Right atrium auricular region (tissue), 2 donors: ENCODE results near the gene VPS11. TPM values are rescaled to one million over a fixed set of nuclear protein-coding genes. Genes with fewer than 3 reads are reported as not detected.
A peak's percentile ranks its signal among the peaks of the same experiment; 100 is the strongest.
"Not testable (repeated sequence)": the region's sequence is repeated elsewhere in the genome, so short reads cannot be mapped to it uniquely, and the experiment has no call there.

Experiments used
- DNase-seq: peaks from one replicate; pipeline ENCODE4 v3.0.0-alpha.2; 2019; ENCODE audit warnings: low spot score
- H3K27ac ChIP-seq, 2 donors: fragments of 200-600 bp; sonication (generic); 1 replicate in 1 of 2; 2 replicates in 1 of 2; pipeline ENCODE4 v1.5.1; 2016 to 2019
- H3K27me3 ChIP-seq, 2 donors: fragments of 200-600 bp; sonication (generic); one replicate each; pipeline versions ENCODE4 v1.5.1 to v1.6.0; 2017 to 2019
- H3K36me3 ChIP-seq: fragments of 200-600 bp; sonication (generic); one replicate; pipeline ENCODE4 v1.5.1; 2016
- H3K4me1 ChIP-seq, 2 donors: fragments of 200-600 bp; sonication (generic); one replicate each; pipeline versions ENCODE4 v1.5.1 to v1.6.0; 2017 to 2019
- H3K4me3 ChIP-seq, 2 donors: fragments of 200-600 bp; sonication (generic); 1 replicate in 1 of 2; 2 replicates in 1 of 2; pipeline ENCODE4 v1.5.1; 2017 to 2019; ENCODE audit warnings: mild to moderate bottlenecking in 1 of 2, moderate library complexity in 1 of 2
- H3K9me3 ChIP-seq, 2 donors: fragments of 200-600 bp; sonication (generic); one replicate each; pipeline ENCODE4 v1.5.1; 2019
- CTCF ChIP-seq, 2 donors: fragments of 200-600 bp; sonication (generic); IDR thresholded peaks; one replicate each; pipeline ENCODE4 v1.5.1; 2019; ENCODE audit warnings: antibody characterized with exemption in 2 of 2
- total RNA-seq, 2 donors: library from RNA; depleted of rRNA; stranded (reverse); fragments of >200 nt; gene quantifications; one replicate each; pipeline ENCODE4 v1.1.0, GENCODE V29; 2016

The VPS11 gene
- total RNA-seq, 2 donors from 2014 or later: 22.0 to 23.7 TPM

- TF ChIP-seq CTCF (IDR thresholded peaks at IDR 0.05): no peak
- H3K9me3 ChIP-seq: no peaks in the 10 kb centered on the region
- H3K36me3 ChIP-seq: peaks cover 37% of the 10 kb centered on the region
- peaks cover 0 to 20% of the 10 kb centered on the region in 2 donors for H3K4me1 ChIP-seq
- H3K27me3 ChIP-seq: no peaks in the 10 kb centered on the region
- H3K27ac ChIP-seq: peak overlapping the region; percentile 85 to 86
- no peak for DNase-seq
- H3K4me3 ChIP-seq: peak overlapping the region; percentile 78 to 90
These were observed 11.1 kb upstream of the VPS11 start for GRCh38 chr11:119056421-119056999.

- Histone ChIP-seq H3K9me3 (no peaks in the 10 kb centered on the region), H3K4me3 (peak within 1 kb of the TSS; percentile 78 to 90), H3K4me1 (peaks cover 0 to 20% of the 10 kb centered on the region in 2 donors), H3K36me3 (peaks cover 30% of the 10 kb centered on the region), H3K27me3 (no peaks in the 10 kb centered on the region), H3K27ac (peak within 1 kb of the TSS; percentile 85 to 89)
- peak; percentile 99 for DNase-seq
- TF ChIP-seq CTCF (IDR thresholded peaks at IDR 0.05): no peak
These were observed 10.4 kb upstream of the VPS11 start, which contains the start of gene HYOU1 for GRCh38 chr11:119057000-119057769. Gene HYOU1, minus strand, starts transcription at chr11:119057205. Its CDS starts 1,045 bp downstream, at chr11:119056160.

GRCh38 chr11:119059128-119059527 is 8.5 kb upstream of the VPS11 start:
- Histone ChIP-seq H3K36me3 (peaks cover 11% of the 10 kb centered on the region), H3K4me1 (peaks cover 0 to 29% of the 10 kb centered on the region in 2 donors)
- H3K27ac ChIP-seq, H3K27me3 ChIP-seq, DNase-seq, H3K4me3 ChIP-seq, H3K9me3 ChIP-seq: not testable (repeated sequence)

GRCh38 chr11:119061256-119061655 is 6.4 kb upstream of the VPS11 start:
- TF ChIP-seq CTCF (IDR thresholded peaks at IDR 0.05): no peak
- H3K9me3 ChIP-seq: no peaks in the 10 kb centered on the region
- no peak for DNase-seq
- H3K27me3 ChIP-seq: no peaks in the 10 kb centered on the region
- no peaks in the 10 kb centered on the region for H3K36me3 ChIP-seq
- no peak overlapping the region for H3K4me3 ChIP-seq
- H3K4me1 ChIP-seq: peaks cover 0 to 25% of the 10 kb centered on the region in 2 donors
- no peak overlapping the region for H3K27ac ChIP-seq

GRCh38 chr11:119062779-119063178 is 4.8 kb upstream of the VPS11 start:
- H3K27me3 ChIP-seq: no peaks in the 10 kb centered on the region
- peaks cover 0 to 29% of the 10 kb centered on the region in 2 donors for H3K4me1 ChIP-seq
- H3K36me3 ChIP-seq: no peaks in the 10 kb centered on the region
- peak; percentile 76 for DNase-seq
- H3K9me3 ChIP-seq: no peaks in the 10 kb centered on the region
- no peak for TF ChIP-seq CTCF (IDR thresholded peaks at IDR 0.05)
- no peak overlapping the region for H3K4me3 ChIP-seq
- no peak overlapping the region for H3K27ac ChIP-seq

GRCh38 chr11:119065369-119065768 is 2.2 kb upstream of the VPS11 start:
- Histone ChIP-seq H3K9me3 (no peaks in the 10 kb centered on the region), H3K4me1 (peaks cover 0 to 35% of the 10 kb centered on the region in 2 donors), H3K27me3 (no peaks in the 10 kb centered on the region), H3K27ac (no peak overlapping the region), H3K4me3 (no peak overlapping the region), H3K36me3 (peaks cover 5% of the 10 kb centered on the region)
- DNase-seq: no peak
- peak in 1 of 2 donors; percentile 33 for TF ChIP-seq CTCF (IDR thresholded peaks at IDR 0.05)
